A549 (cell line): ENCODE data around the gene MAGEA9B. TPM values are rescaled to one million over a fixed set of nuclear protein-coding genes. Genes with fewer than 3 reads are reported as not detected.

Experiments used
- ATAC-seq, 2 experiments: fragments of 200-7000 bp in 1 of 2; fragments of >200 bp in 1 of 2; cut with Nextera tagmentation in 1 of 2; cut with Tn5 transposase in 1 of 2; 3 replicates each; pipeline versions ENCODE4 v1.8.0 to v1.9.1; 2018 to 2020; ENCODE audit warnings: mild to moderate bottlenecking in 1 of 2, moderate library complexity in 1 of 2
- CTCF ChIA-PET: fragments of 300-600 bp; sonication (Branson Sonifier 250); formaldehyde crosslinking; extraction: SDS; loops from one replicate; lab custom pipeline; 2021; ENCODE audit warnings: antibody characterized with exemption, inconsistent platforms; lab: Yijun Ruan, JAX
- POLR2A ChIA-PET: fragments of 350-600 bp; formaldehyde crosslinking; extraction: SDS; loops from one replicate; lab custom pipeline; 2021; ENCODE audit warnings: antibody characterized with exemption, inconsistent platforms; lab: Yijun Ruan, JAX
- DNase-seq, 2 experiments: peaks; one replicate each; pipeline versions ENCODE4 v3.0.0 to v3.0.0-alpha.2; 2011 to 2016; ENCODE audit warnings: low read depth in 1 of 2, low spot score in 1 of 2
- FAIRE-seq: peaks from 2 replicates; lab custom pipeline; 2011; peaks lifted over from hg19 to GRCh38; lab: Jason Lieb, UNC
- H3K27ac ChIP-seq, 2 experiments: fragments of >200 bp; sonication (Bioruptor Twin); formaldehyde crosslinking; 3 replicates each; pipeline ENCODE4 v1.5.1; 2016 to 2017
- H3K4me1 ChIP-seq: fragments of >200 bp; sonication (Bioruptor Twin); formaldehyde crosslinking; 3 replicates; pipeline ENCODE4 v1.6.1; 2016
- H3K4me2 ChIP-seq: fragments of >200 bp; sonication (Bioruptor Twin); formaldehyde crosslinking; 3 replicates; pipeline ENCODE4 v1.6.1; 2016
- H3K4me3 ChIP-seq: fragments of >200 bp; sonication (Bioruptor Twin); formaldehyde crosslinking; 3 replicates; pipeline ENCODE4 v1.5.1; 2016
- H3K9me3 ChIP-seq: fragments of >200 bp; sonication (Bioruptor Twin); formaldehyde crosslinking; 3 replicates; pipeline ENCODE4 v1.6.1; 2016
- CBX8 ChIP-seq: fragments of 200-600 bp; sonication (generic); IDR thresholded peaks from 2 replicates; pipeline ENCODE4 v1.6.1; 2016
- CHD4 ChIP-seq: fragments of 200-600 bp; sonication (generic); IDR thresholded peaks from 2 replicates; pipeline ENCODE4 v1.6.1; 2016; ENCODE audit warnings: antibody characterized with exemption, mild to moderate bottlenecking, borderline replicate concordance
- EHF ChIP-seq: fragments of 250-450 bp; sonication (Bioruptor Pico); IDR thresholded peaks from 2 replicates; pipeline ENCODE4 v1.5.0; 2020; ENCODE audit warnings: mild to moderate bottlenecking
- ELK1 ChIP-seq: fragments of 150-350 bp; IDR thresholded peaks from 2 replicates; pipeline ENCODE4 v1.6.1; 2014; ENCODE audit warnings: low read depth, mild to moderate bottlenecking, low read length
- ESRRA ChIP-seq: fragments of 150-350 bp; IDR thresholded peaks from 2 replicates; pipeline ENCODE4 v1.6.1; 2014; ENCODE audit warnings: mild to moderate bottlenecking, low read length, borderline replicate concordance
- FOSL2 ChIP-seq, 2 experiments: fragments of 450-650 bp in 1 of 2; fragments of >200 bp in 1 of 2; sonication (Bioruptor Twin) in 1 of 2; formaldehyde crosslinking; IDR thresholded peaks; 2 replicates each; pipeline versions ENCODE4 v1.5.0 to v1.6.1; 2016 to 2020; ENCODE audit warnings: mild to moderate bottlenecking in 1 of 2, moderate library complexity in 1 of 2
- HDAC2 ChIP-seq: fragments of 200-600 bp; sonication (generic); IDR thresholded peaks from 2 replicates; pipeline ENCODE4 v1.6.1; 2016
- HEYL ChIP-seq: fragments of 250-450 bp; sonication (Bioruptor Pico); IDR thresholded peaks from 2 replicates; pipeline ENCODE4 v1.8.0; 2021; ENCODE audit warnings: mild to moderate bottlenecking, moderate library complexity
- HOXA7 ChIP-seq: fragments of 250-450 bp; sonication (Bioruptor Pico); IDR thresholded peaks from 2 replicates; pipeline ENCODE4 v1.5.0; 2020; ENCODE audit warnings: mild to moderate bottlenecking, moderate library complexity
- JUN ChIP-seq, 2 experiments: fragments of >200 bp; sonication (Bioruptor Twin); formaldehyde crosslinking; IDR thresholded peaks; 2 replicates in 1 of 2; 3 replicates in 1 of 2; pipeline ENCODE4 v1.6.1; 2016 to 2017
- KDM1A ChIP-seq: fragments of 200-600 bp; sonication (generic); IDR thresholded peaks from 2 replicates; pipeline ENCODE4 v1.6.1; 2016; ENCODE audit warnings: low read depth, mild to moderate bottlenecking
- KDM5A ChIP-seq: fragments of 200-600 bp; sonication (generic); IDR thresholded peaks from 2 replicates; pipeline ENCODE4 v1.6.1; 2016; ENCODE audit warnings: antibody characterized with exemption, mild to moderate bottlenecking
- MAFK ChIP-seq: fragments of 450-650 bp; IDR thresholded peaks from 2 replicates; pipeline ENCODE4 v1.6.1; 2014; ENCODE audit not compliant: partially characterized antibody
- NPAS2 ChIP-seq: fragments of 250-450 bp; sonication (Bioruptor Pico); IDR thresholded peaks from 2 replicates; pipeline ENCODE4 v1.8.0; 2022; ENCODE audit warnings: mild to moderate bottlenecking, moderate library complexity, borderline replicate concordance
- POLR2AphosphoS2 ChIP-seq: conservative IDR thresholded peaks from 2 replicates; pipeline ENCODE4 v1.6.1; 2012; ENCODE audit warnings: low read length, improper control_type of control experiment, inconsistent platforms
- RAD21 ChIP-seq, 2 experiments: fragments of >200 bp in 1 of 2; sonication (Bioruptor Twin) in 1 of 2; formaldehyde crosslinking in 1 of 2; IDR thresholded peaks in 1 of 2; conservative IDR thresholded peaks in 1 of 2; 2 replicates in 1 of 2; 3 replicates in 1 of 2; pipeline ENCODE4 v1.6.1; 2012 to 2018; ENCODE audit warnings: inconsistent platforms in 1 of 2
- REST ChIP-seq: fragments of 200-600 bp; sonication (generic); IDR thresholded peaks from 2 replicates; pipeline ENCODE4 v1.6.1; 2016; ENCODE audit warnings: antibody characterized with exemption, mild to moderate bottlenecking, moderate library complexity
- RFX5 ChIP-seq: fragments of 450-650 bp; IDR thresholded peaks from 2 replicates; pipeline ENCODE4 v1.7.1; 2014; ENCODE audit warnings: antibody characterized with exemption, mild to moderate bottlenecking, moderate library complexity
- ZC3H11A ChIP-seq: fragments of 450-650 bp; IDR thresholded peaks from 2 replicates; pipeline ENCODE4 v1.6.1; 2014; ENCODE audit warnings: antibody characterized with exemption, mild to moderate bottlenecking
- ZFP36 ChIP-seq: fragments of 450-650 bp; IDR thresholded peaks from 2 replicates; pipeline ENCODE4 v1.6.1; 2014; ENCODE audit warnings: borderline replicate concordance; ENCODE audit not compliant: partially characterized antibody
- ZNF302 ChIP-seq: fragments of 250-450 bp; sonication (Bioruptor Pico); IDR thresholded peaks from 2 replicates; pipeline ENCODE4 v1.9.0; 2021; ENCODE audit warnings: inconsistent platforms, mild to moderate bottlenecking, moderate library complexity
- WGBS: methylation state at CpG from one replicate; pipeline ENCODE4 v1.1.6; 2017; ENCODE audit errors: missing lambda C conversion rate; 5-methylcytosine and 5-hydroxymethylcytosine counted together
- polyA plus RNA-seq, 4 experiments: library from polyadenylated mRNA; depleted of rRNA in 3 of 4; stranded (reverse); fragments of >200 nt; fragmentation: RNase III in 1 of 4; extraction: RNeasy Plus Mini Kit Qiagen cat#74134 plus additional on column Dnase treatment in 1 of 4; gene quantifications; 2 replicates in 3 of 4; 3 replicates in 1 of 4; pipeline ENCODE4 v1.2.3, GENCODE V29; 2011 to 2017
- TF ChIP-seq, protein P1 (sequence below): fragments of 450-650 bp; IDR thresholded peaks from 2 replicates; pipeline ENCODE4 v1.6.1; 2014; ENCODE audit warnings: antibody characterized with exemption
- TF ChIP-seq, protein P2 (sequence below): fragments of >200 bp; sonication (Bioruptor Twin); formaldehyde crosslinking; IDR thresholded peaks from 3 replicates; pipeline ENCODE4 v1.6.1; 2016

Gene MAGEA9B
- polyA plus RNA-seq, 2 of the 4 experiments (the other 2 are of a cell fraction) = 0.08 TPM; not detected in 1

- TF ChIP-seq RFX5 (no peak), ZFP36 (no peak)
- TF ChIP-seq, protein P1, sequence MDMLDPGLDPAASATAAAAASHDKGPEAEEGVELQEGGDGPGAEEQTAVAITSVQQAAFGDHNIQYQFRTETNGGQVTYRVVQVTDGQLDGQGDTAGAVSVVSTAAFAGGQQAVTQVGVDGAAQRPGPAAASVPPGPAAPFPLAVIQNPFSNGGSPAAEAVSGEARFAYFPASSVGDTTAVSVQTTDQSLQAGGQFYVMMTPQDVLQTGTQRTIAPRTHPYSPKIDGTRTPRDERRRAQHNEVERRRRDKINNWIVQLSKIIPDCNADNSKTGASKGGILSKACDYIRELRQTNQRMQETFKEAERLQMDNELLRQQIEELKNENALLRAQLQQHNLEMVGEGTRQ = no peak
Measured at GRCh38 chrX:149631234-149632165, 44.2 kb upstream of the MAGEA9B start, which contains the start of gene TMEM185A (continued).

- peak overlapping the region; percentile 95 for H3K4me2 ChIP-seq
- DNase-seq (peak; percentile 15 to 49), ATAC-seq (peak; percentile 84 to 88), FAIRE-seq (no peak)
- WGBS = 3% methylated on average over 16 of the region's 16 CpGs
- CTCF ChIA-PET = no interaction called here
- H3K4me3 ChIP-seq = peak overlapping the region; percentile 87
- POLR2A ChIA-PET = no interaction called here
- TF ChIP-seq ZC3H11A = no peak
- no peak for TF ChIP-seq MAFK
- no peak for TF ChIP-seq NPAS2 (CRISPR knock-in tag)
- TF ChIP-seq RAD21 (conservative IDR thresholded peaks at IDR 0.05 in 1 of 2, IDR thresholded peaks at IDR 0.05 in 1 of 2) = no peak
- no peak for TF ChIP-seq RFX5
- no peak for TF ChIP-seq HOXA7 (CRISPR knock-in tag)
- no peak for TF ChIP-seq EHF (CRISPR knock-in tag)
- no peak for TF ChIP-seq ZNF302 (CRISPR knock-in tag)
- no peak for TF ChIP-seq FOSL2 (IDR thresholded peaks at IDR 0.05)
- no peak for TF ChIP-seq FOSL2 (CRISPR knock-in tag; IDR thresholded peaks at IDR 0.05)
- no peak for TF ChIP-seq CBX8
- no peak for TF ChIP-seq HEYL (CRISPR knock-in tag)
- no peak for TF ChIP-seq POLR2AphosphoS2
- H3K27ac ChIP-seq = peak overlapping the region; percentile 77 to 91
- peaks cover 24% of the 10 kb centered on the region for H3K4me1 ChIP-seq
- no peaks in the 10 kb centered on the region for H3K9me3 ChIP-seq
Measured at GRCh38 chrX:149630681-149631233, 43.5 kb upstream of the MAGEA9B start.

GRCh38 chrX:149629730-149630387, 42.6 kb upstream of the MAGEA9B start:
- ChIA-PET POLR2A (no interaction called here), CTCF (no interaction called here)
- ATAC-seq (no peak), DNase-seq (no peak), FAIRE-seq (peak; percentile 49)
- no peak for TF ChIP-seq JUN (IDR thresholded peaks at IDR 0.05)
- TF ChIP-seq, protein P2, sequence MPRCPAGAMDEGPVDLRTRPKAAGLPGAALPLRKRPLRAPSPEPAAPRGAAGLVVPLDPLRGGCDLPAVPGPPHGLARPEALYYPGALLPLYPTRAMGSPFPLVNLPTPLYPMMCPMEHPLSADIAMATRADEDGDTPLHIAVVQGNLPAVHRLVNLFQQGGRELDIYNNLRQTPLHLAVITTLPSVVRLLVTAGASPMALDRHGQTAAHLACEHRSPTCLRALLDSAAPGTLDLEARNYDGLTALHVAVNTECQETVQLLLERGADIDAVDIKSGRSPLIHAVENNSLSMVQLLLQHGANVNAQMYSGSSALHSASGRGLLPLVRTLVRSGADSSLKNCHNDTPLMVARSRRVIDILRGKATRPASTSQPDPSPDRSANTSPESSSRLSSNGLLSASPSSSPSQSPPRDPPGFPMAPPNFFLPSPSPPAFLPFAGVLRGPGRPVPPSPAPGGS = no peak
- no peak for TF ChIP-seq HDAC2
- TF ChIP-seq ELK1 = no peak
- TF ChIP-seq MAFK = no peak
- TF ChIP-seq KDM5A = no peak
- TF ChIP-seq ESRRA = no peak
- no peak for TF ChIP-seq CHD4
- TF ChIP-seq EHF (CRISPR knock-in tag) = no peak
- TF ChIP-seq KDM1A = no peak
- no peak for TF ChIP-seq REST
- TF ChIP-seq RAD21 (conservative IDR thresholded peaks at IDR 0.05 in 1 of 2, IDR thresholded peaks at IDR 0.05 in 1 of 2) = no peak
- Histone ChIP-seq H3K27ac (no peak overlapping the region; a peak in 1 of 6 replicates), H3K4me3 (peak overlapping the region; percentile 87), H3K4me1 (peaks cover 24% of the 10 kb centered on the region), H3K9me3 (no peaks in the 10 kb centered on the region), H3K4me2 (peak overlapping the region; percentile 95)
- WGBS = 35% methylated on average over 5 of the region's 5 CpGs
